GM21515 (cell line): ENCODE results near the gene ALDH5A1.
A peak's percentile ranks its signal among the peaks of the same experiment; 100 is the strongest.

Experiments used
- ATAC-seq: cut with Tn5 transposase; IDR thresholded peaks from one replicate; pipeline ENCODE4 v1.9.1; 2021; ENCODE audit not compliant: unreplicated experiment

Gene ALDH5A1

GRCh38 chr6:24564081-24564480 lies 69.3 kb downstream of the ALDH5A1 start:
- ATAC-seq = no peak

GRCh38 chr6:24565196-24565595 lies 70.4 kb downstream of the ALDH5A1 start:
- ATAC-seq = no peak

- no peak for ATAC-seq
These were observed 71.4 kb downstream of the ALDH5A1 start for GRCh38 chr6:24566020-24566767.

GRCh38 chr6:24568683-24569082 lies 73.9 kb downstream of the ALDH5A1 start:
- no peak for ATAC-seq

- ATAC-seq = no peak
These were observed 75.0 kb downstream of the ALDH5A1 start for GRCh38 chr6:24569811-24570210.

GRCh38 chr6:24571361-24571760 lies 76.6 kb downstream of the ALDH5A1 start:
- no peak for ATAC-seq

- ATAC-seq = peak; percentile 79
These were observed 80.0 kb downstream of the ALDH5A1 start for GRCh38 chr6:24574809-24575208.

GRCh38 chr6:24576447-24576846 lies 81.7 kb downstream of the ALDH5A1 start:
- ATAC-seq = no peak

GRCh38 chr6:24581084-24581669 lies 86.4 kb downstream of the ALDH5A1 start:
- peak; percentile 74 for ATAC-seq

- peak; percentile 71 for ATAC-seq
These were observed 89.0 kb downstream of the ALDH5A1 start for GRCh38 chr6:24583463-24584381.

- ATAC-seq = no peak
These were observed 89.6 kb downstream of the ALDH5A1 start for GRCh38 chr6:24584382-24584720.
